Endodermal cell (in vitro differentiated cells): ENCODE results near the gene STARD8. TPM values are rescaled to one million over a fixed set of nuclear protein-coding genes. Genes with fewer than 3 reads are reported as not detected.

Experiments
- DNase-seq: peaks from one replicate; pipeline ENCODE4 v3.0.0-alpha.2; 2017
- H3K27ac ChIP-seq: 2 replicates; pipeline ENCODE4 v1.5.1; 2013; ENCODE audit warnings: mild to moderate bottlenecking, low read depth, low read length, moderate library complexity
- H3K27me3 ChIP-seq: 2 replicates; pipeline ENCODE4 v1.6.1; 2013; ENCODE audit warnings: mild to moderate bottlenecking, low read length, moderate library complexity; ENCODE audit not compliant: insufficient read depth, control insufficient read depth, poor library complexity, severe bottlenecking
- H3K36me3 ChIP-seq: 2 replicates; pipeline ENCODE4 v1.7.0; 2013; ENCODE audit warnings: mild to moderate bottlenecking, low read length, moderate library complexity; ENCODE audit not compliant: control insufficient read depth, insufficient read depth
- H3K4me1 ChIP-seq: one replicate; pipeline ENCODE4 v1.7.0; 2013; ENCODE audit warnings: low read length; ENCODE audit not compliant: control insufficient read depth, insufficient read depth
- H3K4me3 ChIP-seq: 2 replicates; pipeline ENCODE4 v1.5.1; 2013; ENCODE audit warnings: mild to moderate bottlenecking, low read length, moderate library complexity
- H3K9ac ChIP-seq: 2 replicates; pipeline ENCODE4 v1.6.1; 2013; ENCODE audit warnings: mild to moderate bottlenecking, low read length, moderate library complexity; ENCODE audit not compliant: poor library complexity, severe bottlenecking; ENCODE audit errors: extremely low read depth
- H3K9me3 ChIP-seq: 2 replicates; pipeline ENCODE4 v1.6.1; 2013; ENCODE audit warnings: mild to moderate bottlenecking, low read length, moderate library complexity; ENCODE audit not compliant: control insufficient read depth
- H3K27ac Mint-ChIP-seq: 2 replicates; pipeline ENCODE4 v1.8.0; 2020; ENCODE audit warnings: mixed read lengths
- H3K27me3 Mint-ChIP-seq: 2 replicates; pipeline ENCODE4 v1.8.0; 2021; ENCODE audit warnings: mild to moderate bottlenecking, mixed read lengths; ENCODE audit not compliant: insufficient read depth
- H3K36me3 Mint-ChIP-seq: 2 replicates; pipeline ENCODE4 v1.8.0; 2020; ENCODE audit warnings: low read depth, mixed read lengths
- H3K4me1 Mint-ChIP-seq: 2 replicates; pipeline ENCODE4 v1.8.0; 2020; ENCODE audit warnings: mixed read lengths
- H3K4me3 Mint-ChIP-seq: 2 replicates; pipeline ENCODE4 v1.8.0; 2020; ENCODE audit warnings: mild to moderate bottlenecking, moderate library complexity, mixed read lengths
- H3K9me3 Mint-ChIP-seq: 2 replicates; pipeline ENCODE4 v1.8.0; 2020; ENCODE audit warnings: mild to moderate bottlenecking, mixed read lengths
- CTCF ChIP-seq: fragments of 200-600 bp; sonication (generic); conservative IDR thresholded peaks from 2 replicates; pipeline ENCODE4 v1.5.0; 2021; ENCODE audit warnings: antibody characterized with exemption, mild to moderate bottlenecking
- WGBS, 2 experiments: methylation state at CpG; one replicate each; pipeline versions ENCODE4 v1.1.5 to v1.1.7; 2013; ENCODE audit warnings: missing lambda C conversion rate in 2 of 2, mixed read lengths in 1 of 2; ENCODE audit not compliant: insufficient coverage in 1 of 2, insufficient read length in 1 of 2; 5-methylcytosine and 5-hydroxymethylcytosine counted together
- total RNA-seq, 2 donors: library from RNA; stranded (reverse); fragmentation: NEBNext Ultra II Directional in 1 of 2; extraction: Animal tissue kit (Norgen Biotek cat#: 25700) in 1 of 2; gene quantifications; 2 replicates in 1 of 2; 3 replicates in 1 of 2; pipeline ENCODE4 v1.2.1, GENCODE V29; 2021

The STARD8 gene
- total RNA-seq, 2 donors from 2014 or later, result 1.5 to 1.8 TPM

DNA sequence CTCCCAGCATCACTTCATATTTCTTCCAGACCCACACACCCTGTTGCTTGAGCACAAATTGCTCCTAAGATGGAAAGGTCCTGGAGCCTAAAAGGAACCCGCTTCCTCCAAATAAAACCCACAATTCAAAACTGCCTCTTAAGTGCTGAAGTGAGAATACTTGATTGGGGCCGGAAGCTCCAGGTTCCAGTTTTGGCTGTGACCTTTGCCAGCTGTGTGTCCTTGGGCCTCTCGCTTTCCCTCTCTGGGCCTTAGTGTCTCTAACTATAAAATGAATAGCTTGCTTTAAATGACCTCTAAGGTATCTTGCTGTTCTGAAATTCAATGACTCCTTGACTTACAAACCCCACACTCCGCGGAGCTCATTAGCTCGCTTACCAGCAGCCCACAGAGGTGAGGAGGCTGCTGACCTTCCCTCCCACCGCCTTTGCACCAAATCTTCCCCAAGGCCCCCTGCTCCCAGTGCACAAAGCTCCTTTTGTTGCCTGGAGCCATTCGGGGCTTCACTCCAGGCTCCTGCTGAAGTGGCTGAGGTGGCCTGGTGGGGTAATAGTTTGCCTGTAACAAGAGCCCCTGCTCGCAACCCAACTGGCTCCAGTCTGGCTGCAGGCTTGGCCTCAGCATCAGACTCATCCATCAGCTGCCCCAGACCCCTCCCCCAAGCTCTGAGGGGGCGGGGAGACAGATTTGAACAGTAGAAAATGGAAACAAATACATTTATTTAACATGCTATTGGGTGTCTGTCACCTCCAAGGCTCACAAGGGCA lies 21.8 kb downstream of the STARD8 start:
- 58 to 80% methylated on average over 1 to 8 of the region's 10 CpGs for WGBS, 2 experiments

DNA sequence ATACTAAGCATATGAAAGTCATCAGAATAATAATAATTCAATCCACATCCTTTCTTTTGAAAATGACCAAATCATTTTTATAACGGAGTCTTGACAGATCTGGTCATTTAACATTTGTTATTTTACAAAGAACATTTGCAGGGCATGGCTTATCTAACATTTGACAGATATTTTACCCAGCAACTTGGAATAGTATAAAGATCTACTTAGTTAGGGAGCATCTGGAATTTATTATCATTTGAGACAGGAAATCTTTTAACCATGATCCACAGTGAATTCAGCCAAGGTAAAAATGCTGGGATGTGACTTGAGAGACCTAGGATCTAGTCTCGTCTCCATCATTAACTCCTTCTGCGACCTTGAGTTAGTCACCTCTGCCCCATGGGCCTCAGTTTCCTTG lies 22.4 kb downstream of the STARD8 start:
- no peaks in the 10 kb centered on the region for H3K4me1 ChIP-seq
- no peak overlapping the region for H3K4me3 ChIP-seq
- no peak overlapping the region for H3K27ac Mint-ChIP-seq
- peaks cover 67% of the 10 kb centered on the region for H3K9me3 Mint-ChIP-seq
- H3K4me3 Mint-ChIP-seq, result no peak overlapping the region
- H3K4me1 Mint-ChIP-seq, result peaks cover 19% of the 10 kb centered on the region
- no peak overlapping the region for H3K9ac ChIP-seq
- H3K27ac ChIP-seq, result no peak overlapping the region
- TF ChIP-seq CTCF, result no peak
- no peak for DNase-seq
- H3K36me3 ChIP-seq, result no peaks in the 10 kb centered on the region
- no peaks in the 10 kb centered on the region for H3K9me3 ChIP-seq
- H3K27me3 ChIP-seq, result no peaks in the 10 kb centered on the region
- no peaks in the 10 kb centered on the region for H3K36me3 Mint-ChIP-seq
- WGBS, 2 experiments, result 86 to 92% methylated on average over 2 to 3 of the region's 3 CpGs
- H3K27me3 Mint-ChIP-seq, result no peaks in the 10 kb centered on the region

More for the DNA sequence above, 21.8 kb downstream of the STARD8 start:
- Histone ChIP-seq H3K36me3 (no peaks in the 10 kb centered on the region), H3K4me3 (no peak overlapping the region), H3K27me3 (no peaks in the 10 kb centered on the region), H3K9me3 (no peaks in the 10 kb centered on the region), H3K27ac (peak overlapping the region; percentile 7), H3K9ac (no peak overlapping the region), H3K4me1 (no peaks in the 10 kb centered on the region)
- peak; percentile 74 for DNase-seq
- Mint-ChIP-seq H3K9me3 (peaks cover 68% of the 10 kb centered on the region), H3K27me3 (no peaks in the 10 kb centered on the region), H3K4me3 (no peak overlapping the region), H3K36me3 (no peaks in the 10 kb centered on the region), H3K27ac (peak overlapping the region; percentile 44), H3K4me1 (peaks cover 19% of the 10 kb centered on the region)
- TF ChIP-seq CTCF, result no peak

DNA sequence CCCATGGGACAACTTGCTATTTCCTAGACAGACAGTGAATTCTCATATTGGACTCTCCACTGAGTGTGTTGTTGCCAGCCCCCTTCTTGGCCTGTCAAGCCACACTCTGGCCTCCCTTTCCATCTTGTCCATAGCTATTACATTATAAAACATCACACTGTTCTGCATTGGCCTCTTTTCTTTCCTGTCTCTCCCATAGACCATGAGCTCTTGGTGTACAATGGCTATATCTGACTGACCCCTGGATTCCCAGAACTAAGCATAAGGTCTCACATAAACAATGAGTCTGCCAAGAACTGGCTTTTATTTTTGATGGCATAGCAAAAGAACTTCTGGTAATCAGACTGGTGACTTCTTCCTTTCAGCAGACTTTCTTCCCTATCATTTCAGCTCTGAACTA lies 23.8 kb downstream of the STARD8 start:
- Histone ChIP-seq H3K36me3 (no peaks in the 10 kb centered on the region), H3K4me1 (no peaks in the 10 kb centered on the region), H3K27ac (no peak overlapping the region), H3K9ac (no peak overlapping the region), H3K4me3 (no peak overlapping the region), H3K27me3 (no peaks in the 10 kb centered on the region), H3K9me3 (no peaks in the 10 kb centered on the region)
- Mint-ChIP-seq H3K27ac (no peak overlapping the region), H3K27me3 (no peaks in the 10 kb centered on the region), H3K9me3 (peaks cover 74% of the 10 kb centered on the region), H3K4me3 (no peak overlapping the region), H3K36me3 (no peaks in the 10 kb centered on the region), H3K4me1 (peaks cover 19% of the 10 kb centered on the region)
- no peak for DNase-seq
- no peak for TF ChIP-seq CTCF
